SJSA1 (cell line): Measurements from ENCODE around the gene SLC6A1. TPM values are rescaled to one million over a fixed set of nuclear protein-coding genes. Genes with fewer than 3 reads are reported as not detected.

Experiments used
- DNase-seq, 2 experiments: peaks; one replicate each; pipeline ENCODE4 v3.0.0-alpha.2; 2015 to 2020; ENCODE audit warnings: low spot score in 2 of 2, low read depth in 1 of 2
- H3K27ac ChIP-seq: fragments of 250-450 bp; sonication (Bioruptor Pico); 2 replicates; pipeline ENCODE4 v1.5.1; 2020; ENCODE audit warnings: mild to moderate bottlenecking, moderate library complexity
- H3K27me3 ChIP-seq: fragments of 250-450 bp; sonication (Bioruptor Pico); replicated peaks from 2 replicates; pipeline ENCODE4 v1.5.1; 2020; ENCODE audit warnings: mild to moderate bottlenecking, moderate library complexity
- H3K36me3 ChIP-seq: fragments of 250-450 bp; sonication (Bioruptor Pico); 2 replicates; pipeline ENCODE4 v1.5.1; 2020; ENCODE audit warnings: mild to moderate bottlenecking
- H3K4me1 ChIP-seq: fragments of 250-450 bp; sonication (Bioruptor Pico); replicated peaks from 2 replicates; pipeline ENCODE4 v1.6.1; 2021; ENCODE audit warnings: mild to moderate bottlenecking
- H3K4me3 ChIP-seq: fragments of 250-450 bp; sonication (Bioruptor Pico); 2 replicates; pipeline ENCODE4 v1.5.1; 2020; ENCODE audit warnings: mild to moderate bottlenecking
- H3K9me3 ChIP-seq: fragments of 250-450 bp; sonication (Bioruptor Pico); replicated peaks from 2 replicates; pipeline ENCODE4 v1.5.1; 2020; ENCODE audit warnings: mild to moderate bottlenecking
- total RNA-seq: library from RNA; depleted of rRNA; stranded (reverse); fragments of >200 nt; shearing (Covaris generic); gene quantifications from 2 replicates; pipeline ENCODE4 v1.2.3, GENCODE V29; 2014

Gene SLC6A1
- total RNA-seq, 1 experiment from 2014 or later, result not detected

DNA sequence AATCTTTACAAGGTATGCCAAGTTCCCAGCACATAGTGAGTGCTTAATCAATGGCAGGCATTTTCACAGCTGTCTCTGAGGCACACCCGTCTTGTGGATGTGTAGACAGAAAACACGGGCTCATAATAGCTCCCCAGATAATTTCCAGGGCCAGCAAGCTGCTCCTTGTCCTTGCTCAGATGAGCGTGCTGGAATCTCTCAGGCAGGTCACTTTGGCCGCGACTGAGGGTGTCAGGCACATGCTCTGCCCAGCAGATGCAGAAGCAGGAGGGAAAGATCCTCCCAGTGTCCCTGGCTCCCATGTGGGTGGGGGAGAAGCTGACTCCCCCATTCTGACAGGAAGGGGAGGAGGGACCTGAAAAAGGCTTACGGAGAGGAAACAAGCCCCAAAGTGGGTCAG is 35.6 kb upstream of the SLC6A1 start:
- no peak for DNase-seq
- no peak overlapping the region for H3K4me3 ChIP-seq
- H3K9me3 ChIP-seq, result no peaks in the 10 kb centered on the region
- H3K36me3 ChIP-seq, result no peaks in the 10 kb centered on the region
- H3K4me1 ChIP-seq, result no peaks in the 10 kb centered on the region
- H3K27me3 ChIP-seq, result peaks cover 10% of the 10 kb centered on the region
- no peak overlapping the region for H3K27ac ChIP-seq

GRCh38 chr3:10957976-10958749 is 34.4 kb upstream of the SLC6A1 start:
- Histone ChIP-seq H3K27ac (no peak overlapping the region), H3K9me3 (no peaks in the 10 kb centered on the region), H3K4me1 (no peaks in the 10 kb centered on the region), H3K36me3 (no peaks in the 10 kb centered on the region), H3K4me3 (no peak overlapping the region), H3K27me3 (peaks cover 10% of the 10 kb centered on the region)
- DNase-seq, result no peak

- H3K27me3 ChIP-seq, result peaks cover 10% of the 10 kb centered on the region
- H3K4me1 ChIP-seq, result no peaks in the 10 kb centered on the region
- no peak overlapping the region for H3K4me3 ChIP-seq
- DNase-seq, result no peak
- H3K27ac ChIP-seq, result no peak overlapping the region
- H3K9me3 ChIP-seq, result no peaks in the 10 kb centered on the region
- no peaks in the 10 kb centered on the region for H3K36me3 ChIP-seq
These were observed 32.3 kb upstream of the SLC6A1 start for GRCh38 chr3:10960255-10960654.

GRCh38 chr3:10961921-10962320 is 30.6 kb upstream of the SLC6A1 start:
- no peak overlapping the region for H3K4me3 ChIP-seq
- H3K27ac ChIP-seq, result no peak overlapping the region
- H3K9me3 ChIP-seq, result no peaks in the 10 kb centered on the region
- H3K4me1 ChIP-seq, result no peaks in the 10 kb centered on the region
- DNase-seq, result no peak
- H3K36me3 ChIP-seq, result no peaks in the 10 kb centered on the region
- peaks cover 7% of the 10 kb centered on the region for H3K27me3 ChIP-seq

GRCh38 chr3:10962481-10963036 is 30.0 kb upstream of the SLC6A1 start:
- no peak for DNase-seq
- Histone ChIP-seq H3K9me3 (no peaks in the 10 kb centered on the region), H3K27me3 (peaks cover 7% of the 10 kb centered on the region), H3K4me1 (no peaks in the 10 kb centered on the region), H3K36me3 (no peaks in the 10 kb centered on the region), H3K4me3 (no peak overlapping the region), H3K27ac (no peak overlapping the region)

GRCh38 chr3:10964537-10965167 is 27.9 kb upstream of the SLC6A1 start:
- no peak for DNase-seq
- 0 out of 2 replicates have a peak, but pooled peaks cover 4% of the 10 kb centered on the region for H3K27me3 ChIP-seq
- H3K36me3 ChIP-seq, result no peaks in the 10 kb centered on the region
- no peaks in the 10 kb centered on the region for H3K9me3 ChIP-seq
- H3K4me1 ChIP-seq, result no peaks in the 10 kb centered on the region
- no peak overlapping the region for H3K4me3 ChIP-seq
- H3K27ac ChIP-seq, result no peak overlapping the region

DNA sequence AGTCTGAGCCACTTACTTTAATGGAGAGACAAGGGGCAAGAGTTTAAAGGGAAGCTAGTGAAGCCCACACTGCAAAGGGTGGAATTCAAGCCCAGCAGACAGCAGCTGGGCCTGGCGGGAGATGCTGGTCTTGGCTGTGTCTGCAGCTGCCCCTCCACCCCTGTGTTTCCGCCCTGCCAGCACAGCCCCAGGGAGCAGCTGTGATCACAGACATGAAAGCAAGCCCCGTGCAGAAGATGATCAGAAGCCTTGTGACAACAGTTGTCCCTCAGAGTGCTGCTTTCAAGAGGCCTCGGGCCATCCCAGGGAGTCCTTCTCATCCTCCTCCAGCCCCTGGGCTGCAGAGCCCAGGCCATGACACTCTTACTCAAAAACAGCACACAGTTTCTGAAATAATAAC is 24.1 kb upstream of the SLC6A1 start:
- Histone ChIP-seq H3K4me1 (no peaks in the 10 kb centered on the region), H3K36me3 (no peaks in the 10 kb centered on the region), H3K9me3 (no peaks in the 10 kb centered on the region), H3K4me3 (no peak overlapping the region), H3K27me3 (peaks cover 4% of the 10 kb centered on the region; the same call in 1 of the 2 replicates), H3K27ac (no peak overlapping the region)
- no peak for DNase-seq

DNA sequence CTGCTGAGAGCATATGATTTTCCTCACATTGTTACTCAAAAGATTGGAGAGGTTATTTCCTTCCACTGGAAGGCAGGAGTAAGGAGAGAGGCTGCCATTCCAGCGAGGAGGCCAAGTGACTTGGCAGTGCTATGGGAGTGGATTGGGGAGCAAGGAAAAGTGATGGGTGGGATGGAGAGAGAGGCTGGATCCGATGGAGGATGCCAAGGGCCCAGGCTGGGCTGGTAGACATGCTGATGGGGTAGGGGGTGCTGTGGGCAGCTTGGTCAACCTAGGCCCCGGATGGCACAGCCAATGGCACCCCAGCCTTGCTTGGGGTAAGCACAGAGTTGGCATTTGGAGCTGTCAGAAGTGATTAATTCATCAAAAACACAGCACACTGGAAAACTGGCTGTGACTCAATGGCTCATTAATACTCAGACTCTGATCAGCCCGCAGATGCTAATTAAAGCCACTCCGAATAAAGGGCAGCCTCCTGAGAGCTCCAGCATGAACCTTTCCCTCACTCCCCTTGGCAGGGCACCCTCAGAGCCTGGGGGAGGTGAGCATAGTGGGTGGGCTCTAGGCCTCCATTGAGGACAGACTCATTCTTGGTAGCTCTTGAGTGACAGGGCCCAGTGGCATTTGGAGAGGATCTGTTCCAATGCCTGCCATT is 22.1 kb upstream of the SLC6A1 start:
- Histone ChIP-seq H3K36me3 (no peaks in the 10 kb centered on the region), H3K9me3 (no peaks in the 10 kb centered on the region), H3K27ac (no peak overlapping the region), H3K4me3 (no peak overlapping the region), H3K27me3 (peaks cover 4% of the 10 kb centered on the region; the same call in 1 of the 2 replicates), H3K4me1 (no peaks in the 10 kb centered on the region)
- no peak for DNase-seq

GRCh38 chr3:10972072-10972782 is 20.3 kb upstream of the SLC6A1 start:
- H3K4me1 ChIP-seq, result no peaks in the 10 kb centered on the region
- H3K4me3 ChIP-seq, result no peak overlapping the region
- no peak for DNase-seq
- no peaks in the 10 kb centered on the region for H3K9me3 ChIP-seq
- H3K27ac ChIP-seq, result no peak overlapping the region
- H3K27me3 ChIP-seq, result peaks cover 4% of the 10 kb centered on the region; the same call in 1 of the 2 replicates
- no peaks in the 10 kb centered on the region for H3K36me3 ChIP-seq

DNA sequence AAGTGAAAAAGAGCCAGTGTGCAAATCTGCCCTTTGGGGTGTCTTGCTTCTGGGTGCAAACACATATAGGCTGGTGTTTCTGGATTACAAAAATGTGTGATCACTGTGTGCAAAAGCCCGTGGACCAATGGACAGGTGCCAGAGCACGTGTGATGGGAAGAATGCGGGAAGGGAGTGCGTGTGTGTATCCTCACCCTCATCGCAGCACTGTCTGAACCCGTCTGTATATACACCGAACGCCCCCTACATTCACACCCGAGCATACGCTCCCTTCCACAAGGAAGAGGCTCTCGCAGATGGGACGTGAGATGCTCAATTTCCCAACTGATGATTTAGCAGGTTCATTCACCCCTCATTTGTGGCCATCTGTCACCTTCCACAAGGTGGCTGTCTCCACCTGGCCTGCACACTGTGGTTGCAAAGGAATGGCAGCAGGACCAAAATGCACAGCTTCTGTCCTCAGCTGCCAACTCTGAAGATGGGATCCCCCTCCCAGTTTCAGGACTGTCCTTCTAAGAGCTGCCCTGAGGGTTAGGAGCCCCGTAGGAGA is 19.4 kb upstream of the SLC6A1 start:
- peaks cover 6% of the 10 kb centered on the region; the same call in 1 of the 2 replicates for H3K4me1 ChIP-seq
- H3K9me3 ChIP-seq, result no peaks in the 10 kb centered on the region
- no peaks in the 10 kb centered on the region for H3K36me3 ChIP-seq
- peaks cover 8% of the 10 kb centered on the region; the same call in 1 of the 2 replicates for H3K27me3 ChIP-seq
- no peak overlapping the region for H3K27ac ChIP-seq
- no peak for DNase-seq
- H3K4me3 ChIP-seq, result no peak overlapping the region

DNA sequence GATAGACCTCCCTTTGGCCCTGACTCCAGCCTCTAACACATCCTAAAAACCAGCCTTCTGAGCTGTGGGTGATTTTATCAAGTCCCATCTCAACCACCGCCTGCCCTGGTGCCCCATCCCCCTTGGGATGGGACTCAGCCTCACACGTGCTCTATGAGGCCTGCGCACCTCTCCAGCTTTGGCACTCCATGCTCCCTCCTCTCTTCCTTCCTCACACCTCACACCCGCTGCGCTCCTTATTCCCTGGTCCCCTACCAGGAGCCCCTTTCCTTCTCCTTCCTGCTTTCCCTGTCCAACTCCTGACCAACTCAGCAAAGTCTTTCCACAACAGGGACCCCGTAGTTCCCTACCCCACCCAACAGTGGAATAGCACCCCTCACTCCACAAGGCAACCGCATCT is 18.4 kb upstream of the SLC6A1 start:
- Histone ChIP-seq H3K4me3 (no peak overlapping the region), H3K27ac (no peak overlapping the region), H3K9me3 (no peaks in the 10 kb centered on the region), H3K36me3 (no peaks in the 10 kb centered on the region), H3K27me3 (peaks cover 4% of the 10 kb centered on the region; the same call in 1 of the 2 replicates), H3K4me1 (peaks cover 7% of the 10 kb centered on the region; the same call in 1 of the 2 replicates)
- no peak for DNase-seq

DNA sequence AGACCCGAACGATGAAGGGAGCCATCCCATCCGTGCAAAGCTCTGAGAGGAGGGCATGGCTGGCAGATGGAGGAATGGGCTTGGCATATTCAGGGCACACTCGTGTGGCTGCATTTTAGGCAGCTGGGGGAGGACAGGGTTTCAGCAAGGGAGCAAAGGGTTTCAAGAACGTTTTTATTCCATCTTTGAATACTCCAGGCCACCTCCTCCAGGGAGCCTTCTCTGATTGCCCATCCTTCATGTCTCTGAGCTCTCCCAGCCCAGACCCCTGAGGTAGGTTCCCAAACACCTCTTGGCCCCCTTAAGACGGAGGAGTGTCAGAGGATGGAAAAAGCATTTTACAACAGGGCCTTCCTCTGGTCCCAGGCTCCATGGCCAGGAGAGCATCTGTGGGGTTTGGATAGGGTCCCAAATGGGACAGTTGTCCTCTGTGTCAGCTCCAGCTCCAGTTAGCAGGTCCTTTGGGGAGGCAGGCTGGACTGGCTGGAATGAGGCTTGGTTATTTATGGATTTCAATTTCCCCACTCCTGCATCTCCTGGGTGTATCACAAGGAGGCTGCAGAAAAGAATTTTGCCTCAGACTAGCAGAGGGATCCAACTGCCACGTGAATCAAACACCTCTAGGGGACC is 17.7 kb upstream of the SLC6A1 start:
- Histone ChIP-seq H3K36me3 (no peaks in the 10 kb centered on the region), H3K9me3 (no peaks in the 10 kb centered on the region), H3K4me1 (peaks cover 7% of the 10 kb centered on the region; the same call in 1 of the 2 replicates), H3K27ac (no peak overlapping the region), H3K27me3 (peaks cover 4% of the 10 kb centered on the region; the same call in 1 of the 2 replicates), H3K4me3 (no peak overlapping the region)
- no peak for DNase-seq
